AG04450 (cell line): ENCODE results near the gene LTBP4. TPM values are rescaled to one million over a fixed set of nuclear protein-coding genes. Genes with fewer than 3 reads are reported as not detected.

Source experiments
- CTCF ChIA-PET: fragments of 300-600, 350-600 bp; formaldehyde crosslinking; extraction: SDS; loops from one replicate; lab custom pipeline; 2022; ENCODE audit warnings: antibody characterized with exemption, inconsistent platforms; lab: Charles Lee
- POLR2A ChIA-PET: fragments of 350-600 bp; formaldehyde crosslinking; extraction: SDS; loops from one replicate; lab custom pipeline; 2021; ENCODE audit warnings: antibody characterized with exemption, inconsistent platforms; lab: Yijun Ruan, JAX
- DNase-seq: peaks from one replicate; pipeline ENCODE4 v3.0.0-alpha.2; 2011; ENCODE audit warnings: low read depth, low spot score
- H3K27ac ChIP-seq: one replicate; pipeline ENCODE4 v1.5.1; 2012; ENCODE audit warnings: low read depth, low read length, control low read depth
- H3K27me3 ChIP-seq: one replicate; pipeline ENCODE4 v1.6.0; 2012; ENCODE audit warnings: low read length; ENCODE audit not compliant: control insufficient read depth, insufficient read depth
- H3K4me3 ChIP-seq: 2 replicates; pipeline ENCODE4 v1.5.1; 2011; ENCODE audit warnings: mild to moderate bottlenecking, low read depth, low read length, control low read depth
- H3K9me3 ChIP-seq: 2 replicates; pipeline ENCODE4 v1.5.1; 2012; ENCODE audit warnings: low read length; ENCODE audit not compliant: control insufficient read depth, insufficient read depth
- polyA plus RNA-seq: library from polyadenylated mRNA; depleted of rRNA; stranded (reverse); fragments of >200 nt; gene quantifications from 2 replicates; pipeline ENCODE4 v1.2.3, GENCODE V29; 2011
- TF ChIP-seq, protein P1 (sequence below): IDR thresholded peaks from 2 replicates; pipeline ENCODE4 v1.5.1; 2011; ENCODE audit warnings: low read depth, low read length, control low read depth, inconsistent platforms

Gene LTBP4
- polyA plus RNA-seq, 1 experiment: 41.3 TPM

DNA sequence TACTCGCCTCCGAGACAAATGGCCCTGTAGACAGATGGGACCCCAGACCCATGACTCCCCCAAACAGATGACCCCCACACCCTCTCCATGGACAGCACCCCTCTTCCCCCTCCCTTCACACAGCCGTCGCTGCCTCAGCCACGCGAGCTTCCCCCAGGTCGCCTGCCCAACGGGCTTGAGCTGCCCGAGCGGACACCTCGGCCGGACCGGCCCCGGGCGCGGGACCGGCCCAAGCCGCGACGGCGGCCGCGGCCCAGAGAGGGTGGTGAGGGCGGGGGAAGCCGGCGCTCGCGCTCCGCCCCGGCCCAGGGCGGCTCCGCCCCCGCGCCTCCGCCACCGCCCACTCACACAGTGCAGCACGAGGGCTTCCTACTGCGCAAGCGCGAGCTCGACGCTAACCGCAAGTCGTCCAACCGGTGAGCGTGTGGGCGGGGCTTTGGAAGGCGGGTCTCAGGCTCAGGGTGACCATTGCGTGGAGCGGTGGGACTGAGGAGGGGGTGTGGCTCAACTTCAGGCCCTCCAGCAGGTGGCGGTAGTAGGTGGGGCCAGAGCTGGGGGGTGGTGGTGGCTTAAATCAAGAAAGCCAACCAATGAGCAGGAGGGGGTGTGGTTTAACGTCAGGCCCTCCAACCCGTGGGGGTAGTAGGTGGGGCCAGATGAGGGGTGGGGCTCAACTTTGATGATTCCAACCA, 30.7 kb upstream of the LTBP4 start:
- H3K4me3 ChIP-seq: peak overlapping the region; percentile 77
- DNase-seq: peak; percentile 100
- peaks cover 3% of the 10 kb centered on the region; the same call in 1 of the 2 replicates for H3K9me3 ChIP-seq
- ChIA-PET POLR2A (interaction anchor here (0.5 to 1.9 kb wide), 18 partner anchors 13 to 1289 kb away, joined by 3 to 14 read pairs (median 4); partner anchors contain the start of genes BLVRB, HIPK4 and SERTAD1), CTCF (interaction anchor here (0.7 to 1.6 kb wide), 6 partner anchors 21 to 64 kb away, joined by 3 to 10 read pairs (median 4); no protein-coding TSS in a partner anchor)
- H3K27ac ChIP-seq: peak overlapping the region; percentile 89
- peaks cover 8% of the 10 kb centered on the region for H3K27me3 ChIP-seq
- TF ChIP-seq, protein P1, sequence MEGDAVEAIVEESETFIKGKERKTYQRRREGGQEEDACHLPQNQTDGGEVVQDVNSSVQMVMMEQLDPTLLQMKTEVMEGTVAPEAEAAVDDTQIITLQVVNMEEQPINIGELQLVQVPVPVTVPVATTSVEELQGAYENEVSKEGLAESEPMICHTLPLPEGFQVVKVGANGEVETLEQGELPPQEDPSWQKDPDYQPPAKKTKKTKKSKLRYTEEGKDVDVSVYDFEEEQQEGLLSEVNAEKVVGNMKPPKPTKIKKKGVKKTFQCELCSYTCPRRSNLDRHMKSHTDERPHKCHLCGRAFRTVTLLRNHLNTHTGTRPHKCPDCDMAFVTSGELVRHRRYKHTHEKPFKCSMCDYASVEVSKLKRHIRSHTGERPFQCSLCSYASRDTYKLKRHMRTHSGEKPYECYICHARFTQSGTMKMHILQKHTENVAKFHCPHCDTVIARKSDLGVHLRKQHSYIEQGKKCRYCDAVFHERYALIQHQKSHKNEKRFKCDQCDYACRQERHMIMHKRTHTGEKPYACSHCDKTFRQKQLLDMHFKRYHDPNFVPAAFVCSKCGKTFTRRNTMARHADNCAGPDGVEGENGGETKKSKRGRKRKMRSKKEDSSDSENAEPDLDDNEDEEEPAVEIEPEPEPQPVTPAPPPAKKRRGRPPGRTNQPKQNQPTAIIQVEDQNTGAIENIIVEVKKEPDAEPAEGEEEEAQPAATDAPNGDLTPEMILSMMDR: no peak

DNA sequence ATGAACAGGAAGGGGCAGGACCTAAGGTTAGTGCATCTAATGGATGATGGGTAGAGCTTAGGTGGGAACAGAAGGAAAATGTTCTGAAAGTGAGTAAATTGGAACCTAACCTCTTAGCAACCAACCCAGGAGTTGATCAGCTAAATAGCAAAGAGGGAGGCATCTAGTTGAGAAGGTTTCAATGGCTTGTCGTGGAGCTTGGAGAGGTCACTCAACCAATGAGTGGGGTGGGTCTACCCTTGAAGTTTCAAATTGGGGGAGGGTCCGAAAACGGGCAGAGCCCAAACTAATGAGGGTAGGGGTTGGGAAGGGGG, 30.2 kb upstream of the LTBP4 start:
- Histone ChIP-seq H3K27me3 (peaks cover 3% of the 10 kb centered on the region), H3K9me3 (peaks cover 2% of the 10 kb centered on the region; the same call in 1 of the 2 replicates), H3K4me3 (peak overlapping the region; percentile 7; the same call in 1 of the 2 replicates), H3K27ac (peak overlapping the region; percentile 31)
- no peak for DNase-seq
- TF ChIP-seq, protein P1: no peak
- CTCF ChIA-PET: interaction anchor here (0.6 to 1.6 kb wide), 5 partner anchors 28 to 634 kb away, joined by 3 to 12 read pairs (median 4); no protein-coding TSS in a partner anchor
- POLR2A ChIA-PET: interaction anchor here (0.5 to 1.9 kb wide), 13 partner anchors 15 to 150 kb away, joined by 3 to 14 read pairs (median 4); partner anchors contain the start of genes BLVRB and SERTAD1

DNA sequence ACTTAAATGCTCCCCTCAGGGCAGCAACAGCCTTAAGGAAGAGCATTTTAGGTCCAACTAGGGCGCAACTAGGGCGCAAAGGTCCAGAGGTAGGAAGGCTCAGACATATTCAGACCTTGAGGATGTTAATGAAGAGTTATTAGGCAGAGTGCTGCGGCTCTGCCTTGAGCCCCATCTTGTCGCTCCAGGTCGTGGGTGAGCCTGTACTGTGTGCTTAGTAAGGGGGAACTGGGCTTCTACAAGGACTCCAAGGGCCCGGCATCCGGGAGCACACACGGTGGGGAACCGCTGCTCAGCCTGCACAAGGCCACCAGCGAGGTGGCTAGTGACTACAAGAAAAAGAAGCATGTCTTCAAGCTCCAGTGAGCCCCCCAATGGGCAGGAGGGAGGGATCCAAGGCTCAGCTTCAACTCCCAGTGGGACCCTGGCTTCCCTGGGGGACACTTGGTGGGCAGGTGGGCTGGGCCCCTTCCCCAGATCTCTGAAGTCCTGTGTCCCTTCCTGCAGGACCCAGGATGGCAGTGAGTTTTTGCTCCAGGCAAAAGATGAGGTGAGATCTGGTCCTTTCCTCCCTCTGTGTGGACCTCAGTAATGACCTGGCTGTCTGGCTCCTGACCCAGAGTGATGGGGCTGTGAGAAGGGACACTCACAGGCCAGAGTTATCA, 29.2 kb upstream of the LTBP4 start:
- H3K27me3 ChIP-seq: peaks cover 2% of the 10 kb centered on the region
- H3K9me3 ChIP-seq: no peaks in the 10 kb centered on the region; the same call in 1 of the 2 replicates
- H3K4me3 ChIP-seq: no peak overlapping the region
- DNase-seq: no peak
- POLR2A ChIA-PET: interaction anchor here (1.9 kb wide), 1 partner anchor 31 kb away, joined by 14 read pairs; no protein-coding TSS in a partner anchor
- H3K27ac ChIP-seq: no peak overlapping the region
- CTCF ChIA-PET: no interaction called here
- TF ChIP-seq, protein P1: no peak

DNA sequence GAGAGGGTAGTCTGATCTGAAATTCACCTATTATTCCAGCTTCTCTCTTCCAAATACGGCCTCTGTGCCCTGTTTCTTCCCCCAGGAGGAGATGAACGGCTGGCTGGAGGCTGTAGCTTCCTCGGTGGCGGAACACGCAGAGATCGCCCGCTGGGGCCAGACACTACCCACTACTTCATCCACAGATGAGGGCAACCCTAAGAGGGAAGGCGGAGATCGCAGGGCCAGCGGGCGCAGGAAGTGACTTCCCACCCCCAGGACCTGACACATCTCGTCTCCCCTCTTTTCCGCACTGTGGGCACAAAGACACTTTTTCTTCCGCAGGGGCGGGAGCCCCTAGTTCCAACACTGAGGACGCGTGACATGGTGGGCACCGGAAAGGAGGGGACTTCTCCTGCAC, 25.8 kb upstream of the LTBP4 start:
- POLR2A ChIA-PET: no interaction called here
- no peaks in the 10 kb centered on the region; the same call in 1 of the 2 replicates for H3K9me3 ChIP-seq
- H3K4me3 ChIP-seq: no peak overlapping the region
- TF ChIP-seq, protein P1: no peak
- no peak overlapping the region for H3K27ac ChIP-seq
- no peak for DNase-seq
- H3K27me3 ChIP-seq: no peaks in the 10 kb centered on the region
- CTCF ChIA-PET: interaction anchor here (1.1 kb wide), 1 partner anchor 59 kb away, joined by 3 read pairs; no protein-coding TSS in a partner anchor
